Gastrocnemius medialis (tissue), 4 donors: ENCODE data around the gene LZTFL1. TPM values are rescaled to one million over a fixed set of nuclear protein-coding genes. Genes with fewer than 3 reads are reported as not detected.

Experiments used
- ATAC-seq, 2 donors: fragments of 150-250 bp; one replicate each; pipeline ENCODE4 v1.9.1; 2016
- DNase-seq, 2 donors: peaks; one replicate each; pipeline ENCODE4 v3.0.0-alpha.2; 2019
- H3K27ac ChIP-seq, 4 donors: fragments of 200-600 bp; sonication (generic); 1 replicate in 1 of 4; 2 replicates in 3 of 4; pipeline ENCODE4 v1.5.1; 2016 to 2018; ENCODE audit warnings: mild to moderate bottlenecking in 2 of 4, moderate library complexity in 1 of 4
- H3K27me3 ChIP-seq, 3 donors: fragments of 200-600 bp; sonication (generic) in 2 of 3; 1 replicate in 1 of 3; 2 replicates in 2 of 3; pipeline versions ENCODE4 v1.5.1 to v1.6.0; 2016 to 2019; ENCODE audit warnings: mild to moderate bottlenecking in 1 of 3, moderate library complexity in 1 of 3
- H3K36me3 ChIP-seq, 2 donors: fragments of 200-600 bp; sonication (generic) in 1 of 2; one replicate each; pipeline ENCODE4 v1.5.1; 2017 to 2018
- H3K4me1 ChIP-seq, 2 donors: fragments of 200-600 bp; sonication (generic) in 1 of 2; one replicate each; pipeline ENCODE4 v1.5.1; 2016 to 2017; ENCODE audit warnings: mild to moderate bottlenecking in 2 of 2
- H3K4me3 ChIP-seq, 4 donors: fragments of 200-600 bp; sonication (generic) in 3 of 4; 1 replicate in 1 of 4; 2 replicates in 3 of 4; pipeline ENCODE4 v1.5.1; 2016 to 2019; ENCODE audit warnings: mild to moderate bottlenecking in 2 of 4
- H3K9me3 ChIP-seq, 3 donors: fragments of 200-600 bp; sonication (generic) in 2 of 3; 1 replicate in 1 of 3; 2 replicates in 2 of 3; pipeline ENCODE4 v1.5.1; 2016 to 2019
- POLR2A ChIP-seq, 2 donors: fragments of 450-650 bp; IDR thresholded peaks; one replicate each; pipeline ENCODE4 v1.6.1; 2017; ENCODE audit warnings: antibody characterized with exemption in 2 of 2, mild to moderate bottlenecking in 2 of 2, moderate library complexity in 2 of 2
- in situ Hi-C, 4 donors: fragments of 200-750 bp; cut with MboI; loops; one replicate each; pipeline versions ENCODE4 v1.15.0 to v1.8.0; 2017; ENCODE audit warnings: low sequenced_read_pairs in 4 of 4
- intact Hi-C: fragments of 100-400 bp; cut with DNase I; formaldehyde crosslinking; loops from one replicate; pipeline ENCODE4 v1.15.1; 2023; ENCODE audit warnings: low total_unique reads
- total RNA-seq, 4 donors: library from RNA; depleted of rRNA; stranded (reverse); fragments of >200 nt; gene quantifications; one replicate each; pipeline versions ENCODE4 v1.1.0 to v1.2.3, GENCODE V29; 2016
- TF ChIP-seq, protein P1 (sequence below), 5 experiments: fragments of 450-650 bp in 3 of 5; fragments of 200-600 bp in 2 of 5; sonication (generic) in 2 of 5; IDR thresholded peaks in 4 of 5; conservative IDR thresholded peaks in 1 of 5; 1 replicate in 4 of 5; 2 replicates in 1 of 5; pipeline ENCODE4 v1.5.1; 2016 to 2019; ENCODE audit warnings: antibody characterized with exemption in 5 of 5, mild to moderate bottlenecking in 3 of 5, moderate library complexity in 3 of 5

LZTFL1 gene
- total RNA-seq, 4 donors from 2014 or later, result 3.2 to 7.6 (median 5.0) TPM

DNA sequence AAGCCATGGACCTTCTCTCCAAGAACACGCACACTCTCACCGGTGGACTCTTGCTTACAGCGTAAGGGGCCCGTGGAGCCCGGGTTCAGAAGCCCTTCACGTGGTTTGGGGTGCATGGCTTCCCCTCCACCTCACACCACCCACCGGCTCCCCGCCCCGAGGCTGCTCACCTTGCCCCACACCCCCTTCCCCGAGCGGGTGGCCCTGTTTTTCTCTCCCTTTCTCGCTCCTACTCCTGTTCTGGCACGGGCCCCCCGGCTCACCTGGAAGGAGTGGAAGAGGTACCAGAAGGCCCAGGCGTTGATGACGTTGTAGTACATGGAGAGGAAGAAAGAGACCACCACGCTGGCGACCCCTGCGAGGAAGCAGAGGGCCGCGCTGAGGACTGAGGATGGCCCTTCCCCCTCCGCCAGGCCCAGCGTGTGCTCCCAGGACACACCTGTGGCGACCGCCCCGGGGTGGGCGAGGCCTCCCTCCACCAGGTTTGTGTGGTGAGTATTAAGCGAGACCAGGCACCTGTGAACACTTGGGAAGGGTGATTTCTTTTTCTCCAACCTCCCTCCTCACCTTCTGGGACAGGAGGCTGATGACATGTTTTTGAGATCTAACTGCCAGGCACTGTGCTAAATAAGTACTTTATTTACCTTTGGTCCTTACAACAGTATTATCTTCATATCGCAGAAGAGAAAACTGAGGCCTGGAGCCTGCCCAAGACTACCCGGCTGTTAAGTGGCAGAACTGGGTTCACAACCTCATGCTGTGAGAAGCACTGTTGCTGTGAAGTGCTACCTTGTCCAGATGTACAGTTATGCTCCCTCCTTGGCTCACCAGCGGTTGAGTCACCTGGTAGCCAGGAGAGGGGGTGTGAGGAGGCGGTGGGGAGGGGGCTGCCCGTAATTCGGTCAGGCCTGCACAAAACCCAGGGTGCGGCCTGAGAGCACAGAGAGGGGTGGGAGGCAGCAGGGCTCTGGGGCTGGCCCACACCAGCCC, 61.9 kb downstream of the LZTFL1 start:
- intact Hi-C loops, result no loop called here
- DNase-seq (no peak), ATAC-seq (no peak)
- H3K9me3 ChIP-seq, result no peaks in the 10 kb centered on the region
- H3K27ac ChIP-seq, result no peak overlapping the region
- no peaks in the 10 kb centered on the region for H3K27me3 ChIP-seq
- peaks cover 0 to 9% of the 10 kb centered on the region in 2 donors for H3K4me1 ChIP-seq
- no peak overlapping the region for H3K4me3 ChIP-seq
- TF ChIP-seq, protein P1, sequence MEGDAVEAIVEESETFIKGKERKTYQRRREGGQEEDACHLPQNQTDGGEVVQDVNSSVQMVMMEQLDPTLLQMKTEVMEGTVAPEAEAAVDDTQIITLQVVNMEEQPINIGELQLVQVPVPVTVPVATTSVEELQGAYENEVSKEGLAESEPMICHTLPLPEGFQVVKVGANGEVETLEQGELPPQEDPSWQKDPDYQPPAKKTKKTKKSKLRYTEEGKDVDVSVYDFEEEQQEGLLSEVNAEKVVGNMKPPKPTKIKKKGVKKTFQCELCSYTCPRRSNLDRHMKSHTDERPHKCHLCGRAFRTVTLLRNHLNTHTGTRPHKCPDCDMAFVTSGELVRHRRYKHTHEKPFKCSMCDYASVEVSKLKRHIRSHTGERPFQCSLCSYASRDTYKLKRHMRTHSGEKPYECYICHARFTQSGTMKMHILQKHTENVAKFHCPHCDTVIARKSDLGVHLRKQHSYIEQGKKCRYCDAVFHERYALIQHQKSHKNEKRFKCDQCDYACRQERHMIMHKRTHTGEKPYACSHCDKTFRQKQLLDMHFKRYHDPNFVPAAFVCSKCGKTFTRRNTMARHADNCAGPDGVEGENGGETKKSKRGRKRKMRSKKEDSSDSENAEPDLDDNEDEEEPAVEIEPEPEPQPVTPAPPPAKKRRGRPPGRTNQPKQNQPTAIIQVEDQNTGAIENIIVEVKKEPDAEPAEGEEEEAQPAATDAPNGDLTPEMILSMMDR (IDR thresholded peaks at IDR 0.05 in 4 of 5, conservative IDR thresholded peaks at IDR 0.05 in 1 of 5), result no peak
- TF ChIP-seq POLR2A (IDR thresholded peaks at IDR 0.05), result no peak
- no peaks in the 10 kb centered on the region for H3K36me3 ChIP-seq
- in situ Hi-C loops, result no loop called here

DNA sequence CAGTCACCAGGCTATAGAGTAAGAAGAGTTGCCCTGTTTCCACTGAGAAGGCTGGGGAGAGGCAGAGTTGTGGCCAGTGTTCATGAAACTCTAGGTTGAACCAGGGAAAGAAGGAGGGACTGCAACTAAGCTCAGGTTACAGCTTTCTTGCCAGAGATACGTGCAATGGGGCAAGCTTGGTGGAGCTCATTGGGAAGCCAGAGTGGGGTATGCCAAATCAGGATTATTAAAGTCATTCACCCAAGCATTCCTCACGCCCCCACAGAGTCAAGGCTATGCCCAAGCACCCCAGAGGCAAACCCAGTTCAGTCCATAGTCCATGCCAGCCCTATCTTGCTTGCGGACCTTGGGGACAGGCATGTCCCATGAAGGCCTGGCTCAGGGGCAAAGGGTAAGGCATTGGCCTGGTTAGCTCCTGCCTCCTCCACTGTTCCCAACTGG, 63.1 kb downstream of the LZTFL1 start:
- no peaks in the 10 kb centered on the region for H3K9me3 ChIP-seq
- in situ Hi-C loops, result no loop called here
- no peak for DNase-seq

DNA sequence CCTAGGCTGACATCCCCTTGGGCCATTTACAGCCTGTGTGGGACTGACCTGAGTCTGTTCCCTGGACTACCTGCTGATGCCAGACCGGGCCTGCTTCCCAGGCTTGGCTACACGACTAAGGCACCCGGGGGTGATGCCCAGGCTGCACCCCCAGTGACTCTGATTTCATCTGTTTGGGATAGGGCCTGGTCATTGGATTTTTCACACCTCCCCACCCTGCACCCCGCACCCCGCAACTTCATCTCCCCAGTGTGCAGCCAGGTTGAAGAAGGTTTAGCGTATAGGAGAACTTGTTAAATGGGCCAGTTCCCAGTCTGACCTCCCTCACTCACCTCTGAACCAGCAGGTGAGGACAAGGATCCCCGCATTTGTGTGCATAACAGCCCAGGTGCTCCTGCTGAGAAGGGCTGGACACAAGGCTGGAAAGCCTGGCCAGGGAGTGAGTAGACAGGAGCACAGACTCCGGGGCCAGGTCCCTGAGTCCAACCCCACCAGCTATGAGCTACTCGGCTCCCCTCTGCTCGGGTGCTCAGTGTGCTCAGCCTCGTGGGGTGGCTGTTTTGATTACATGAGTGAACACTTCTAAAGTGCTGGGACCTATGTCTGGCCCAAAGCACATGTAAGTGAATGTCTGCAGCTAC, 64.1 kb downstream of the LZTFL1 start:
- TF ChIP-seq, protein P1 (IDR thresholded peaks at IDR 0.05 in 4 of 5, conservative IDR thresholded peaks at IDR 0.05 in 1 of 5), result no peak
- no peak for TF ChIP-seq POLR2A (IDR thresholded peaks at IDR 0.05)
- no peak for DNase-seq
- Histone ChIP-seq H3K4me1 (peaks cover 0 to 9% of the 10 kb centered on the region in 2 donors), H3K27ac (no peak overlapping the region), H3K36me3 (no peaks in the 10 kb centered on the region), H3K4me3 (no peak overlapping the region), H3K27me3 (no peaks in the 10 kb centered on the region), H3K9me3 (no peaks in the 10 kb centered on the region)
- no peak for ATAC-seq
- in situ Hi-C loops (no loop called here), intact Hi-C loops (no loop called here)

More for the DNA sequence above, 63.1 kb downstream of the LZTFL1 start:
- H3K36me3 ChIP-seq, result no peaks in the 10 kb centered on the region
- H3K27ac ChIP-seq, result no peak overlapping the region
- H3K4me3 ChIP-seq, result no peak overlapping the region
- intact Hi-C loops, result no loop called here
- H3K27me3 ChIP-seq, result no peaks in the 10 kb centered on the region
- TF ChIP-seq, protein P1 (IDR thresholded peaks at IDR 0.05 in 4 of 5, conservative IDR thresholded peaks at IDR 0.05 in 1 of 5), result no peak
- H3K4me1 ChIP-seq, result peaks cover 0 to 9% of the 10 kb centered on the region in 2 donors
- peak; percentile 36 to 52 for ATAC-seq

DNA sequence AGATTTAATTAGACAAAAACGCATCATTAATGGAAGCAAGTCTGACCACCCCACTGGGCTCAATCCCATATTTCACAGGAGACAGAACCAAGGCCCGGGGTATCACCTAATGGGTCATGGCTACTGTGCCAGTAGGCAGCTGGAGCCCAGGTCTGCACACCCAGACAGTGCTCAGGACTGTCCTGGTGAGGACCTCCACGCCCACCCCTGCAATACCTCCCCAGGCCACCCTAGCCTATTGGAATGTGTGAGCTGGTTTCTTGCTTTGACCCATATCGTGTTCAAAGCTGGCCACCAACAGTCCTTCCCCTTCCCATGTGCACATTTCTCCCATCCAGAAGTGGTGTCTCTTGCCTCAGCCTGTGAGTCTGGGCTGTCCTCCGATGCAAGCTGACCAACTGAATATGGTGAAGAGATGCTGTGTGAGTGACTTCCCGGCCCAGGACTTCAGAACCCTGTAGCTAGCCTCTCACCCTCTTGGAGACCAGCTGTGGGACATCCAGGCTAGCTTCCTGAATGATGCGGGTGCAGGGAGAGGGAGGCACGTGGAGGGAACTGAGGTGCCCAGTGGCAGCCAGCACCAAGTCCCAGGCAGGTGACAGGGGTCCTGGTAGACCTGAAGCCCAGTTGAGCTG, 64.7 kb downstream of the LZTFL1 start:
- in situ Hi-C loops (no loop called here), intact Hi-C loops (no loop called here)
- no peak for ATAC-seq
- no peak overlapping the region for H3K27ac ChIP-seq
- H3K9me3 ChIP-seq, result no peaks in the 10 kb centered on the region
- no peak overlapping the region for H3K4me3 ChIP-seq
- peaks cover 0 to 9% of the 10 kb centered on the region in 2 donors for H3K4me1 ChIP-seq
- TF ChIP-seq, protein P1 (IDR thresholded peaks at IDR 0.05 in 4 of 5, conservative IDR thresholded peaks at IDR 0.05 in 1 of 5), result no peak
- TF ChIP-seq POLR2A (IDR thresholded peaks at IDR 0.05), result no peak
- no peak for DNase-seq
- H3K36me3 ChIP-seq, result no peaks in the 10 kb centered on the region
- H3K27me3 ChIP-seq, result no peaks in the 10 kb centered on the region
